GM21515 (cell line): Measurements from ENCODE around the gene CCDC171.

Experiments used
- ATAC-seq: cut with Tn5 transposase; IDR thresholded peaks from one replicate; pipeline ENCODE4 v1.9.1; 2021; ENCODE audit not compliant: unreplicated experiment

CCDC171 gene

DNA sequence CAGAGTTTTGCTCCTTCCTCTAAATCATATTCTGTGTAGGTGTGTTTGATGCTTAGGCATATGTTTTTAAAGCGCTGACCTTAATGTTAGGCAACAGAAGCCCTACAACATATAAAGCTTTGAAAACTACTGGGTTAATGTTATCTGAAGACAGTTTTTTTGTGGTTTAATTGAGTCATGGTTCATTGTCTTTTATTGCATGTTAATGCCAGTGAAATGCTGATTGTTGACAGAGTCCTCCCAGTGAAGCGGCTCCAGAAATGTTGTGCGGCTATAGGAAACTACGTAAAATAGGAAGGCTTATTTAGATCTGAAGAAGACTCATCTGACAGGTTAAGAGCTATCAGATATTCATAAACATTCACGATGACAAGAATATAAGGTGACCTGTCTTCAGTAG is 424.6 kb downstream of the CCDC171 start:
- ATAC-seq, result no peak

- no peak for ATAC-seq
Measured at GRCh38 chr9:15982182-15982581, 429.3 kb downstream of the CCDC171 start.

DNA sequence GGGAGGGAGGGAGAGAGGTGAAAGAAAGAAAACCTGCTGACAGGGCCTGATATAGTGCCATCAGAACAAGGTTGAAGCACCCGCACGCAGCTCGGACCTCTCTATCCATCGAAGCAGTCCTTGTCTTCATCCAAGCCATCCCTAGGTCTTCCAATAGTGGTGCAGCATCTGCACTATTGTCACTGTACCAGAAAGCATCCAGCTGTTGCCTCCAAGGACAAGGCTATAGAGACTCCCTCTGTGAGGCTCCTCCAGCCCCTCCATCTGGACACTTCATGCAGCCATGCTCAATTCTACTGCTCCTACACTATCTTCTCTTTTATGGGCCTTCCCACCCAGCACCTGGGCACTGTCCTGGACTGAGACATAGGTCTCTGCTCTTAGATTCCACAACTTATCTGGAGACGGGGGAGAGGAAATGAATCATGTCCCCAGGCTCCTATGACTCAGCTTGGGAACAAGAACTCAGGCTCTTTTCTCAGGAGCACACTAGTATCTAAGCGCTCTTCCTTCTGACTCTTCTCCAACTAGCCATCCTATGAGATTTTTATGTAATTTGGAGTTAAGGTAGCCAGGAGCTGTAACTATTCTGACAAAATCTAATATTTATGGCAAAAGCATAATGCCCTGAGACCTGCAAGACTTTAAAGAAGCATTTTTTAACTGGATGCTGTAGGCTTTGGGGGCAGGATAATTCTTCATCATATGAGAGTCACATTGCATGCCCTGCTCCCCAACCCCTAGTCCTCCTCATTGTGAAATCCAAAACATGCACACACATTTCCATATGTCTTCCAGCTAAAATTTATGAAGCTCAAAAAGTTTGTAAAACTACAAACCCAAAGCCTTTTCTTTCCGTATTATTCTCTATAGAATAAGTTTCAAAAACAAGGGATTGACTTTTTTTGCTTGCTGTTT is 446.8 kb downstream of the CCDC171 start:
- ATAC-seq, result no peak

DNA sequence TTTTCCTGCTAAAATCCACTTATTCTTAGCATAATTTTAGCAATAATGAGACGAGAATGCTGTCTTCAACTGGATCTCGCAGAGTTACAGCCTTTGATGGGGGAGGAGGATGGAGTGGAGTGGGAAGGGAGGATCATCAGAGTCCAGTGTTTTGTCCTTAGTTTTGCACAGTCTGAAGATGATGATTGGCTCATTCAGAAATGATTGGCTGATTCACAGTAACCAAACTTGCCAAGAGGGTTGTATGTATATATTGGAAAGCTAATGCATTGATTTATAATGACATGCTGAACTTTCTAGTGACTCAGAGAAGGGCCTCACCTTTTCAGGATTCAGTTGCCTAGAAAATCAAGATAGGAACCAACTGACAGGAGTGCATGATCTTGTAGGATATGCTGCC is 448.0 kb downstream of the CCDC171 start:
- no peak for ATAC-seq

- ATAC-seq, result no peak
Measured at GRCh38 chr9:16001856-16002255, 449.0 kb downstream of the CCDC171 start.

GRCh38 chr9:16002816-16003215 is 450.0 kb downstream of the CCDC171 start:
- no peak for ATAC-seq

GRCh38 chr9:16003785-16004184 is 450.9 kb downstream of the CCDC171 start:
- ATAC-seq, result no peak

GRCh38 chr9:16004613-16005012 is 451.8 kb downstream of the CCDC171 start:
- ATAC-seq, result no peak

DNA sequence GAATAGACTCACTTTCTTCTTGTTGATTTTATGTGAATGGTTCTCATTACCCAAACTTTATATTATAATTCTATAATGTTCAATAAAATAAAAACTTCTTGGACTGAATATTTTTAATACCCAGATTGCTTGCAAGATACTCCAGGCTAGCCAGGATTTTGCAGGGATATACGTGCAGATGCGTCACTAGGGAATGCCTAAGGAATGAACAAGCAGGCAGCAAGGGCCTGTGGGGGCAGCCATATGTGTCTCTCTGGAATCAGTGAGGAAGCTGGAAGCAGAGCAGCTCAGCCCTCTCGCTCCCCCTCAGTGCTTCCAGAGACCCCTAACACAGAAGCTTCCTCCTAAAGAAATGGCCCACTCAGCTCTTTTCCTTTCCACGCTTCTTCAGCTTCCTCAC is 457.4 kb downstream of the CCDC171 start:
- no peak for ATAC-seq

DNA sequence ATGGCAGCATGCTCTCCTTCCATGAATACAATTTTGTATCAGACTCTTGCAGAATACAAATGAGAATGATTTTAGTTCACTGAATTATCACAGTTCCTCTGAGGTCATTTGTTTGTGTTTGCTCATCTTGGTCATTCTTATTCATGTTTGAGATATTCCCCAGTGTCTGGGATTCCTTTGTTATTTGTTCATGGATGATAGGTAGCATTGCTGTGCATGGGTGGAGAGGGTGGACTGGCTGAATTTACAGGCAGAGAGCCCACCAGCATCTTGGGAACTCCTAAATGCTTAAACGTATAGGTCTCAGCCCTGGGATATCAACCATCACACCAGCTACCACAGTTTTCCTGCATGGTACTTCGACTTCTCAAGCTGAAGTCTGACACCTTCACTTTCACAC is 459.8 kb downstream of the CCDC171 start:
- no peak for ATAC-seq

DNA sequence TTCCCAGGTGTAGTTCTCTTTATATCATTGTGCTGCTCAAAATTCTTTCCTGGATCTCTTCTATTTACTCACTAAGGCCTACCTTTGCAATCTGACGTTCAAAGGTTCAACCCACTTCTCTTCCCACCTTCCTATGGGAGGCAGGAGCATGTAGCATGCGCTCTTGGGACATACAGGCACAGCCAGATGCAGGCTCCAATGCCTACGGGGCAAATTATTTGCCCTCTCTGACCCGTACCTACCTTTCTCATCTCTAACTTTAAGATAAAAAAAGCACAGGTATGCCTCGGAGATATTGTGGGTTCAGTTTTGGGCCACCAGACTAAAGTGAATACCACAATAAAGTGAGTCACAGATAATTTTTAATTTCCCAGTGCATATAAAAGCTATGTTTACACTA is 460.5 kb downstream of the CCDC171 start:
- no peak for ATAC-seq

DNA sequence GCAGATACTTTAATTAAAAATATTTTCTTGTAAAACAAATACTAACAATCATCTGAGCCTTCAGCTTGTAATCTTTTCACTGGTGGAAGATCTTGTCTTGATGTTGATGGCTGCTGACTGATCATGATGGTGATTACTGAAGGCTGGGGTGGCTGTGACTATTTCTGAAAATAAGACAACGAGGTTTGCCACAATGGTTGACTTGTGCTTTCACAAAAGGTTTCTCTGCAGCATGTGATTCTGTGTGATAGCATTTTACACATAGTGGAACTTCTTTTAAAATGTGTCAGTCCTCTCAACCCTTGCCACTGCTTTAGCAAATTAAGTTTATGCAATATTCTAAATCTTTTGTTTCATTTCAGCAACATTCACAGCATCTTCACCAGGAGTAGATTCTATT is 461.0 kb downstream of the CCDC171 start:
- no peak for ATAC-seq

- ATAC-seq, result no peak
Measured at GRCh38 chr9:16022228-16022627, 469.4 kb downstream of the CCDC171 start.

- no peak for ATAC-seq
Measured at GRCh38 chr9:16023446-16023845, 470.6 kb downstream of the CCDC171 start.
